GM19351 (cell line): ENCODE measurements around the gene IL1RAP.
A peak's percentile ranks its signal among the peaks of the same experiment; 100 is the strongest.

Source experiments
- ATAC-seq: cut with Tn5 transposase; IDR thresholded peaks from one replicate; pipeline ENCODE4 v1.9.1; 2021; ENCODE audit warnings: mild to moderate bottlenecking, moderate library complexity; ENCODE audit not compliant: unreplicated experiment

Gene IL1RAP

DNA sequence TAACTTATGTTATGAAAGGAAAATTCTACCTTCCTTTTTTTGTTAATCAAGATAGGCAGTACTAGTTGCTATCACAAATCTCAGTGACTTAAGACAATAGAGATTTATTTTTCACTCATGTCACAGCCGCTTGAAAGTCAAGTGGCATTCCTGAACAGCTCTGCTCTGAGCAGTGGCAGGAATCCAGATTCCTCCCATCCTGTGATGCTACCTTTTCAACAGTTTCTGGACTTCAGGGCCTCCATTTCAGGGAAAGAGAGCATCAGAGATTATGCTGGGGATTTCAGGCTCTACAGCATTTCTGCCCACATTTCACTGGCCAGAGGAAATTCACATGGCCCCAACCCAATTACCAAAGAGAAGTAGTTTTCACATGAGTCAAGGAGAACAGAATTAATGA lies 83.4 kb downstream of the IL1RAP start:
- no peak for ATAC-seq

DNA sequence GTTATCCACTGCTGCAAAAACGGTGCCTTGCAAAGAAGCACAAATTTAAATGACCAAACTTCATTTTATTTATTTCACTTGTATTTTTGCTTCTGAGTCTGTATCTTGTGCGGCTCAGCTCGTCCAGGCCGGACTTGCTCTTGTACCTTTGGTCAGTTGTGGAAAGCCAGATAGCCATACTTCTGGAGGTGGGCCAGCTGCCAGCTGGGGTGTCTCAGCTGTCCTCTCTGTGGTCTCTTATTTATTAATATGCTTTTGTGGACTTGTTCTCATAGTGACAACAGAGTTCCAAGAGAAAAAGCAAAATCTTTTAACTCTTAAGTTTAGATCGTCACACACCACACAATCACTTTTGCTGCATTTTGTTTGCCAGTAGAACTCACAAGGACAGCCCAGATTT lies 87.7 kb downstream of the IL1RAP start:
- no peak for ATAC-seq

DNA sequence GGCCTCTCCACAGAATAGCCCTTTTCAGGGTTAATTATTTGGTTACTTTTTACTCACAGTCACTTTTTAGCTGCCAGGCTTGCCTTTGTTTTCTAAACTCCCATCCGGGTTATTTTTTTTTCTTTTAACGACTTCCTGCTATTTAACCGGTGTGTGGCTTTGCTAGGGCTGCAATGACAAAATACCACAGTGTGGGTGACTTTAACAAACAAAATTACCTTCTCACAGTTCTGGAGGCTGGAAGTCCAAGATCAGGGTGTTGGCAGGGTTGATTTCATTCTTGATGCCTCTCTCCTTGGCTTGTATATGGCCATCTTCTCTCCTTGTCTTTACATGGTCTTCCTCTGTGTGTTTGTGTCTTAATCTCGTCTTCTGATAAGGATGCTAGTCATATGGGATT lies 91.5 kb downstream of the IL1RAP start:
- ATAC-seq, result no peak

DNA sequence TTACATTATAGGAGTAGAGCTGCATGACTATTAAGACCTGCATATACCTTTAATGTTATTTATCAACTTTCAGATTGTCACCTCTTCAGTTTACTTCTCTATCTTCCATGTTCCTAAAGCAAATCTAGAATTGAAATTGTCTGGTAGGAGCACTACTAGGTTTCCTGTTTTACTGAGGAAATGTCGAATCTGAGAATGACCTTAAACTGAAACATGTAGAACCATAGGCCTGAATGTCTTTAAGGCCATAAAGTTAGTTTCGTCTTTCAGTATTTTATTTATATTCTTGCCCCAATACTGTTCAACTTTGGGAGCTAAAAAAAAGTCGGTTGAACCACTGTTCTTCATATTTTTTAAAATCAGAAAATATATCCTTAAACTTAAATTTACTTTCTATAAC lies 92.7 kb downstream of the IL1RAP start:
- ATAC-seq, result no peak

DNA sequence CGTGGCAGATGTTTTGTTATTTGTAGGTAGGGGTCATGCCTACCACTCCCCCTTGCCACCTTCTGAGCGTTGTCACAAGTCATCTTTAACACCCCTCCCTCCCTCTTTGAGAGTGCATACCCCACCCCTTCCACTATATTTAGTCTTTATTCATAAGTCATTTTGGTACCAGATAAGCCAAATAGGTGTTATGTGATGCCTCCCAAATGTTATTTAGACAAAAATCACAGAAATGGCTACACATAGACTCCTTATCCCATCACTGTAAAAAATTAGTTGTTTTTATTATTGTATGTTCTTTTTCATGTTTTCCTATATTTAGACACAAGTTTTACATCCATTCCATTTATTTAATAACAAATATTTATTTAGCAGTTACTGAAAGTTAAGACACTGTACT lies 93.1 kb downstream of the IL1RAP start:
- ATAC-seq, result no peak

DNA sequence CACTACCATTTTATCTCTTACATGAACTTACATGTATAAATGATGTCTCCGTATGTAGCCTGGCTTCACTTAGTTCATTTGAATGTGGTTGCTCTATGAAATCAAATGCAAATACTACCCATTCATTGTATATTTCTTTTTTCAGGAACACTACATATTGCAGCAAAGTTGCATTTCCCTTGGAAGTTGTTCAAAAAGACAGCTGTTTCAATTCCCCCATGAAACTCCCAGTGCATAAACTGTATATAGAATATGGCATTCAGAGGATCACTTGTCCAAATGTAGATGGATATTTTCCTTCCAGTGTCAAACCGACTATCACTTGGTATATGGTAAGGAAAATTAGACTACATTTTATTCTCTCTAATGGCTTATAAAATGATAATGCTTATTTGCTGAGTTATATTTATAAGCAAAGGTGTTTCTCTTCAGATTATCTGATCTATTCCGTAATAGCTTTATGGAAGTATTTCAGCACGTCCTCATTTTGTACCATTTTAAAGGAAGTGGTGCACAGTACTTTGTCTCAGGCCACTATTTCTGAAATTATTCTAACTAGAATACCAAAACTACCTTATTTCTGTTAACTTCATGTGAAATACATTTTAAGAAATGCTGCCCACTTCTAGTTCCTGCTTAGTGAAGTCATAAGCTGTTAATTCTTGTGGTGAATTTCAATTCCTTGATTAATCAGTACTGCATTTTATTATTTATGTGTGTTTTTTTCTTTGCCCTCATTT lies 95.1 kb downstream of the IL1RAP start:
- no peak for ATAC-seq

DNA sequence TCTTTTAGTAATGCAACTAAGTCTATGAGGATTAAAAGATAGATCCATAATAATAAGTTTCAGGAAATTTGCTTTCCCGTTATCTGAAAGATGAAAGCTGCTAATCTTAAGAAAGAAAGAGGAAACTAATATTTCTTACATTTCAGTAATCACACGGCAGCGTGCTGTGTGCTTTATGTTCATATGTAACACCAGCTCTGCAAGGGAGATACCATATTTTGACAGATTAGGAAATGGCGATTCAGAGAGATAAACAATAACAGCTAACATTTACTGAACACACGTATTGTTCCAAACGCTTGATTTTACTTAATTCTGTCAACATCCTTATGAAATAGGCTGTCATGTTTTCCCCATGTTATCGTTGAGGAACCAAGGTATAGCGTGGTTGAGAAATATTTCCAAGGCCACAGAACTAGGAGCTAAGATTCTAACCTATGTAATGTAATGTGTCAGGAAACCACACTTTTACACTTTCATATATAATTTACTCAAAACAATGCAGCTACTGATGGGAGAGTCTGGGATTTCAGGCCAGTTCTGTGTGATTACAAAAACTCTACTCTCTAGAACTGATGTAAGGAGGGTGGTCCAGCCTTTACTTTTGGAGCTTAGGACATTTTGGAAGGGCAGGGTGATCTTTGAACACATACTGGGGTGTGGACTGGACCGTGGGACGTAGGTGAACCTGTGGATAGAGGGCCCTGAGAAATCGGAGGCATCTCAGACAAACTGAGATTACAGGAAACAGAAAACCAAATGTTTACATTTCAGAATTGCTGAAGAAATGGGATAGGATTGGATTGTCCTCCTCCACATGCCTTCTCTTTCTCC lies 100.6 kb downstream of the IL1RAP start:
- no peak for ATAC-seq

DNA sequence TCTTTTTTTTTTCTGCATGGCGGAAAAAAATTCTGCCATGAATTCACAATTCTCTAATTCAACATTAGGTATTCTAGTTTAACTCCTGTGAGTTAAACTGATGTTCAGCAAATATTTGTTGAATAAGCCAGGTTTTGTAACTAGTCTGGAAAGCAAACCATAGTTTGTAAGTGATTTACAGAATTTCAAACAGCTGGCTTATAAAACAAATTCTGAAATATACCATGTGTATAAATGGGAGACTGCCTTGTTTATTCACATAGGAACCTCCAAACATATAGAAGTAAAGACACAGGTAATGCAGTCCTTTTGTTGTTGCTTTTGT lies 101.1 kb downstream of the IL1RAP start:
- ATAC-seq, result no peak

DNA sequence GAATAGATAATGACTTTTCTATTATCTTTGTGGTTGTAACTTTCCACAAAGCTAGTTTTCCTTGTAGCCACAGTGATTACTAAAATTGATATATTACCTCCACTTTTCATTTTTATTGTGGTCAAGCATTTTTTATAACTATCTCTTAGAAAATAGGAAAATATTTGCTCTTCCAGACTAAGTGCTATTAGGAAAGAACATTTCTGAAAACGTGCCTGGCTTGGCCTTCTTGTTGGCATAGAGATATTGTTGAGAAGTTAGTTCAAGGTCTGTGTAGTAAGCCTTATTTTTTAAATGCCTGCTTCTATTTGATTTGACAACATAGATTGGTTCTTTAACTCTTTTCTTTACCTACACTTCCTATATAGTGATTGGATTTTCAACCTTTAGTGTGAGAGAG lies 101.7 kb downstream of the IL1RAP start:
- no peak for ATAC-seq

DNA sequence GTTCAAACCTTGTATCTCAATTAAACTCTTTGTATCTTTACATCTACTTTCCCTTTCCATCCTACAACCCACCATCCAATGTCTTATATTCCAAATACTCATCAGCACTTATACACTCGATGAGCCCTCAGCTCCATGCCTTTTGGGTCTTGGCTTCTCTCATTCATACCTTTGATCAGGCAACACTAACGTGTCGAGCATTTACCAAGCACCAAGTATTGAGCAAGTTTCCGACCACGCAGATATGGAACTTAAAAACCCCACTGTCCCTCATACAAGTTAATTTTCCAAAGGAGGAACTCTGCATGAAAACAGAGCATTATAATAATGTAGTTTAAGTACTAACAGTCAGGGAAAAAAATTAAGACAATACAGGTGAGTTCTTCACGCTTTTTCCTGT lies 102.8 kb downstream of the IL1RAP start:
- no peak for ATAC-seq

DNA sequence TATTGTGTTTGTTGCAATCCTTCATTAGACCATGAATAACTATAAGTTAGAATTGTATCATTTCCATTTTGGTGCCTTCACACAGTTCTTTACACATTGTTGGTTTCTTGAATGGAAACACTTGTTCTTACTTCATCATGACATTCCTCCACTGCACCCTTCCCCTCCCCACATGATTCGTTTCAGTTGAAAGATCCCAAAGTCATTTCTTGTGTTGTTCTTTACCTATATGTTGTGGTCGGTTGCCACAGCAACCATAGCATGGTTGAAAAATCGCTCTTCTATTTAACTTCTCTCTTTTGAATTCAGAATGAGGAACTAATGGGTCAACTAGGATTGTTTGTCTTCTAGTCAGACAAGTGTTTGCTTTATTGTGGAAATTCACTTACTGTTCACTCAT lies 103.3 kb downstream of the IL1RAP start:
- ATAC-seq, result peak; percentile 85

DNA sequence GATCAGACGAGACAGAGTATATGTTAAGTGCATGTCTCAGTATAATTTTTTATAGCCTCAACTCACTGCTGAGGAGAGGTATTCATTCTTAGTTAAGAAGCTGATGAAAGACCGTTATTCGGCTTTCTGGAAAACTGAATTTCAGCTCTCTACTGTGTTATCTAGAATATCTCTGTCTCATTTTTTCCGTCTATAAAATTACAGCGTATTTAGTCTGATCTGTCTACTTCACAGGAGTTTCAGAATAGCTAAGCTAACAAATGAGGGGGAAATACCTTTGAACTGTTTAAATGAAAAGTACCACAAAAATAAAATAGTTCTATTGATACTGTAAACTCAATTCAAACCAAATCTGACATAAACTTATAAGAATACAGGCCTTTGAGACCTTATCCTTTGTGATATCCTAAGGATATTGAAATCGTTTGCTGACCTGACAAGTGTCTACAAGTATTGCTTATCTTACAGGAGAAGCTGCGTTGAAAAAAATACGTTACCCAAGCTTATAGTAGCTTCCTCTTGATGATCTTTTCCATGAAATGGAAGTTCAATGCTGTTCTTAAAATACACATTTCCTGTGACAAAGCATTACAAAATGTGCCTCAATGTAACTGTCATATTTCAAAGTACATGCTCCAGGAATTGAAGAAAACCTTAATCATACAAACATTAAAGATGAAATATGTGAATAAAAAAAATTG lies 104.6 kb downstream of the IL1RAP start:
- ATAC-seq, result peak; percentile 44

DNA sequence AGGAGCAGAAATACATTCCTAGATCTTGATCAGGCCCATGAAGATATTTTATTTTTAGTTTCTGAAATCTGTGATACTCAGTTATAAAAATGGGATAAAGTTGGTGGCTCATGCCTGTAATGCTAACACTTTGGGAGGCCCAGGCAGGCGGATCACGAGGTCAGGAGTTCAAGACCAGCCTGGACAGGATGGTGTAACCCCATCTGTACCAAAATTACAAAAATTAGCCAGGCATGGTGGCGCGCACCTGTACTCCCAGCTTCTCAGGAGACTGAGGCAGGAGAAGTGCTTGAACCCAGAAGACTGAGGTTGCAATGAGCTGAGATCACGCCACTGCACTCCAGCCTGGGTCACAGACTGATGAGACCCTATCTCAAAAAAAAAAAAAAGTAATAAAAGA lies 105.5 kb downstream of the IL1RAP start:
- ATAC-seq, result no peak

DNA sequence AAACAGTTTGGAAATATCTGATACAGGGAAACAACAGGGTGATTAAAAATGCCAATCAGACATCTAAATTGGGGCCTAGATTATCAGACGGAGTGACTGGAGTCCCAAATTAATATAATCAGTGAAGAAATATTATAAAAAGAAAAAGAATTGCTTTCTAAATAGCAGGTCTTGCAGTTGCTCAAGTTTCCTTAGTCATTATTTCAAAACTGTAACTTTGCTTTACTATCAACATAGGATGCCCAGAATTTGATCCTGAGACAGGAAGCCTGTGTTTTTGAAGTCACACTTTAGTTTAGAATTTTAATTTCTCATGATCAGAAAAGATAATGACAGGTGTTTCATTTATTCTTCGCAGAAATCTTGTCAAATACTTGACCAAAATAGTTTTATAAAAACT lies 105.9 kb downstream of the IL1RAP start:
- no peak for ATAC-seq

DNA sequence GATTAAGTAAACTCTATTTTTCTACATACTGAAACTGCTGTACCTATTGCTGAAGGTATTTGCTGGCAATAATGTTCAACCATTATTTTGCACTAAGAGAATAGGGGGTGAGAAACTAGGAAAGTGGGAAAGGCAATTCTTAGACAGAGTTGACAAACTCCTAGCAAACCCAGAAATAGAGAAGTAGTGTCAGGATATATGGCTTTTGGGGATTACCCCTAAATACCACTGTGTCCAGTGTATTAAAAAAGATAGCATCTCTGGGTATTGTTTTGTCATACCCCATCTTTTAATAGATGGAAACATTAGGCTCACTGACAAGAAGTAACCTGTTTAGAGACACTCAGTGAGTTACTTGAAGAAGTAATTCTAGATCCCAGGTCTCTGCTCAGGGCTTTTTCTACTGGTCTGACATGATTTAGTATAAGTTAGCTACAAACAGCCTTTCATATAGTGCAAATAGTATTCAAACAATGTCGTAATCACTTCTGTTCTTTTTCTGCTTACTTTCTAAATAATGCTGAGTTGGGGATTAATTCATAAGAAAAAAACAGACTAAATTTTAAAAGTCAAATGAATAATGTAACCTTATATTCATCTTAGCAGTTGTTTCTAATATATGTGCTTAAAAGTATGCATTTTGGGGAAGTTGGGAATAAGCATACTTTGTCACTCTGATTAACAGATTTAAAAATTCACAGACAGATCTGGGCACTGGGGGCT lies 107.2 kb downstream of the IL1RAP start:
- ATAC-seq, result no peak

DNA sequence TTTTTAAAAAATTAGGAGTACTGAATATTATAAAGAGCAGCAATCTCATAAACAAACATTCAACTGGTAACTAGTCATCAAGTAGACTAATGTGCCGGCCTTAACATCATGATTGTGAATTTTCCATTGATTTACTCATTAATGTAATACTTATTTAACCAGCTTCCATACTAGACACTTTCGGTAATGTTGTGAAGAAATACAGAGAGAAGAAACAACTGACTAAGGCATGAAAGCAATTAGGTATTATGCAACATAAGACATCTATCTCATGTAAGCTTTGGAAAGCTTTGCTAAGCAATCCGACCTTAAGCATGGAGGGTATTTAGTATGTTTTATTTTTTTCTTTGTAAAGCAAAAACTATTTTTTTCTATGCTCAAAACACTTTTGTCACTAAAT lies 108.0 kb downstream of the IL1RAP start:
- ATAC-seq, result no peak

DNA sequence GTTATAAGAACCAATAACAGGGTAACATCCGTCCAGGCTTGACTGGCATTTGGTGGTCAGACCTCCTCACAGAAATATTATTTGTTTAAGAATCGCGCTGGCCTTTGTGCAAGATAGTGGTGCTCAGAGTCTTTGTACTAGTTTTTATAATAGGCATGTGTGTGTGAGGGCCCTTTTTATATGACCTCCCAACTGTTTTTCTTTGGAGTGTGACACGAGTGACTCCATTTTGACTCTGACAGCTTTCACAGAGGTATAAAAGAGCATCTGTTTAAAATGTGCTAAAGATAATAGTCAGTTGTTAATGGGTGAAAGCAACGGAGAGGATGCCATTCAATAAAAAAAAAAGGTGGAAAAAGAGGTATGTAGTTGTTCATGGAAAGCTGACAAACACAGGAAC lies 110.4 kb downstream of the IL1RAP start:
- ATAC-seq, result no peak

DNA sequence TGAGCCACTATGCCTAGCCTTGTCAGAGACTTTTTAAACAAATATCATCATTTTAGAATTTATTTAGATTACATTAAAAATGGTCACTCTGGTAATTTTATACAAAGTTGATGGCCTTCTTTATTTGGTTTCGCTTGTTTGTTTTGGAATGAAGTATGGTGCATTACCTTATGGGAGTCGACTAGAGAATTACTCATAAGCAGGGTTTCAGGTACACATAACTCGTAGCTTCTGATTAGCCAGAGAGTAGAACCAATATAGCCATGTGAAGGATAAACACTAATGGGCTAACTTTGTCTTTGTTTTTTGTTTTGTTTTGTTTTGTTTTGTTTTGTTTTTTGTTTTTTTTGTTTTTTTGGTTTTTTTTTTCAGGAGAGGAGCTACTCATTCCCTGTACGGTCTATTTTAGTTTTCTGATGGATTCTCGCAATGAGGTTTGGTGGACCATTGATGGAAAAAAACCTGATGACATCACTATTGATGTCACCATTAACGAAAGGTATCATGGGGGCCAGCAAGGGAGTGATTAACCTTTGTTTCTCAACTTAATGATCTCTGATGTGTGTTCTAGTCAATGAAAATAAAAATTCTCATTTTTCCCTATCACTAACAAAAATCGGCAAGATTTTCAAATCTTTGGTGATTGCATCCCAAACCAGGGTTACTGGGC lies 113.2 kb downstream of the IL1RAP start:
- no peak for ATAC-seq

DNA sequence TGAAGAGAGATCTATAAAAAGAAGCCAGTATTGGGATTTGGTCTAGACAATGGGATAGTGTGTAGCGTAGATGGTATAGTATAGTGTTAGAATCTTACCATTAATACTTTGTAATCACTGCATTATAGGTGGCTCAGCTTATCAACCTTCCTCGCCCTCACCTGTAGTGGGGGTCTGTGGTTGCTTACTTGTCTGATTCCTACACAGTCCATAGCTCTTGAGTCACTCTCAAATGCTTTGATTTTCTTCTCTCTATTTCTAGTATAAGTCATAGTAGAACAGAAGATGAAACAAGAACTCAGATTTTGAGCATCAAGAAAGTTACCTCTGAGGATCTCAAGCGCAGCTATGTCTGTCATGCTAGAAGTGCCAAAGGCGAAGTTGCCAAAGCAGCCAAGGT lies 115.2 kb downstream of the IL1RAP start:
- ATAC-seq, result no peak

DNA sequence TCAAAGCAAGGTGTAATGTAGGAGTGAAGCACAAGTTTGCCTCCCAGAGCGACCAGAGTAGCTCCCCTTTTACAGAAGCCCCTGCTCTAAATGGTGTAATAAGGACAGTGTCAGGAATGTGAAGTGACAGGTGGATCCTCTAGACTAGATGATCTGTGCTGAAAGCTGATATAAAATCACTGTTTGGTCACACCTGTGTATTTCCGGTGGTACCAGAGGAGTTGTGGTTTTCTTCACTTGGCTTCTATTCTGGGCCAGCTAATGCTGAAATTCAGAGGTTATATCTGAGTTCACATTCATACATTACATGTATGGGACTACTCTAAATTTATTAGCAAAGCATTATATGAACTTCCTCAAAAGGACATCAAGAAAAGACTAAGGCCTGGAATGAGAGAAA lies 117.4 kb downstream of the IL1RAP start:
- ATAC-seq, result no peak

DNA sequence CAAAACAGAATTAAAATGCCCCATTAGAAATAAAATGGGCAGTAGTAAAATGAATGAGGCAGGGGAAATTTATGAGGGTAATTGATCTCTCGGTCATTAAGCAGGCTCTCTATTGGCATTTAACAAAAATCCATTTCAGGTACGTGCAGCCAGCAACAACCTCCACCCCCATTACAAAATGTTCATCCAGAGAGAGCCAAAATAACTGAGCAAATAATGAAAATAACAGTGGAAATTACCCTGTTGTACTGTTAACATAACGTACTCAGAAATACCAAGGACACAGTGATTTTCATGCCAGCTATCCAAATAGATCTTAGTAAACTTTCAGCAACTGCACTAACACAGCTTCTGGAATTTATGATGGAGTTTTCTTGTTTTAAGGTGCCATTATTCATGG lies 127.7 kb downstream of the IL1RAP start:
- no peak for ATAC-seq
